ENCODE measurements around the gene FOXF1.

Gene FOXF1

DNA sequence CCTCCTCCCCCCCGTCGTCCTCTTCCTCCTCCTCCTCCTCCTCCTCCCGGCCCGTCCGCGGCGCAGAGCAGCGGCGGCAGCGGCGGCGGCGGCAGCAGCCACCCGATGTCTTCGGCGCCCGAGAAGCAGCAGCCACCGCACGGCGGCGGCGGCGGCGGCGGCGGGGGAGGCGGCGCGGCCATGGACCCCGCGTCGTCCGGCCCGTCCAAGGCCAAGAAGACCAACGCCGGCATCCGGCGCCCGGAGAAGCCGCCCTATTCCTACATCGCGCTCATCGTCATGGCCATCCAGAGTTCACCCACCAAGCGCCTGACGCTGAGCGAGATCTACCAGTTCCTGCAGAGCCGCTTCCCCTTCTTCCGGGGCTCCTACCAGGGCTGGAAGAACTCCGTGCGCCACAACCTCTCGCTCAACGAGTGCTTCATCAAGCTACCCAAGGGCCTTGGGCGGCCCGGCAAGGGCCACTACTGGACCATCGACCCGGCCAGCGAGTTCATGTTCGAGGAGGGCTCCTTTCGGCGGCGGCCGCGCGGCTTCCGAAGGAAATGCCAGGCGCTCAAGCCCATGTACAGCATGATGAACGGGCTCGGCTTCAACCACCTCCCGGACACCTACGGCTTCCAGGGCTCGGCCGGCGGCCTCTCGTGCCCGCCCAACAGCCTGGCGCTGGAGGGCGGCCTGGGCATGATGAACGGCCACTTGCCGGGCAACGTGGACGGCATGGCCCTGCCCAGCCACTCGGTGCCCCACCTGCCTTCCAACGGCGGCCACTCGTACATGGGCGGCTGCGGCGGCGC lies at the start of gene FOXF1:
Gene FOXF1, plus strand, starts transcription at position 63 of the 797 bp plus-strand sequence. Its CDS starts 43 bp downstream, at position 106.
- DNase-seq (ENCODE audit: low read depth, low spot score): no peak
- H3K27ac ChIP-seq: no peak within 1 kb of the TSS

DNA sequence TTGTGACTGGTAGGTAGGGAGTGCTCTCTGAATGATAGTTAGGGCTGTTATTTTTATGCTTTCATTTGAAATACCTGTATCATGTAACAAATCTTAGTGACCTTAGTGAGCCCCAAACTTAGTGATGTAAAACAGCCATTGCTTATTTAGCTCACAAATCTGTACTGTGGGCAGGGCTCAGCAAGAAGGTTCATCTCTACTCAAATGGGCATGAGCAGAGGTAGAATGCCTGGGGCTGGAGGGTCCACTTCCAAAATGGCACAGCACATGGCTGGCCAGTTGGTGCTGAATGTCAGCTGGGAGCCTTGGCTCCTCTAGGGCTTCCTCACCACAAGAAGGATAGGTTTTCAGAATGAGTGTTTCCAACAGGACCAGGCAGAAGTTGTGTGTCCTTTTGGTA lies 49.3 kb upstream of the FOXF1 start:
- no peak overlapping the region for H3K27ac ChIP-seq
- DNase-seq (ENCODE audit: low read depth, low spot score): no peak

DNA sequence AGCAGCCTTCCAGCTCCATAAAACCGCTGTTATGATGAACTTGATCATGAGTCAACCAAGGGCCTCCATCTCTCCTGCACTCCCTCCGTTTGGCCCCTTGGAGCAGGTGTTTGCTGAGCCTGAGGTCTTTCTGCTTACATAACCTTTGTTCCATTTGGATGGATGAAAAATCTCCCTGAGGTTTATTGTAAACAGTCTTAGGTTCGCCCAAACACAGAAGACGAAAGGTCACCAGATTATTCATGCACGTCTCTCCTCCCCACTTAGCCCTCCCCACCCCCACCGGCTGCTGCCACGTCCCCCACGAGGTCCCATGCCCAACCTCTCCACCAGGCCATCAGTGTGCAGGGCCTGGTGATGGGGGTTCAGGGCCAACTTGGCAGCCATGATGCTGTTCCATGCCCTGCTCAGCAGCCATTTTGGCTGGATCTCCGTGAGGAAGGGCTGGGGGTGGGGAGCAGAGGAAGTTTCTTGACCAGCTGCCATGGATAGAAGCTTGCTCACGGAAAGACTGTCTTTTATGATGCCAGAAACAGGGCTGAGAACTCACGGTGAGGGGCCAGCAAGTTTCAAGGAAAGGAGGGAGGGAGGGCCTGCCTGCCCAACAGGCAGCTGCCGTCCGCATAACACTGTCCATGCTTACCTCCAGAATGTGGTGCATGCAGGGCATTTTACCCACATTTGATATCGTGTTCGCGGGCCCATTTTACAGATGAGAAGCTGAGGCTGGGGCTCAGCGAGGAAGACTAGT lies 47.8 kb upstream of the FOXF1 start:
- DNase-seq (ENCODE audit: low read depth, low spot score): no peak

DNA sequence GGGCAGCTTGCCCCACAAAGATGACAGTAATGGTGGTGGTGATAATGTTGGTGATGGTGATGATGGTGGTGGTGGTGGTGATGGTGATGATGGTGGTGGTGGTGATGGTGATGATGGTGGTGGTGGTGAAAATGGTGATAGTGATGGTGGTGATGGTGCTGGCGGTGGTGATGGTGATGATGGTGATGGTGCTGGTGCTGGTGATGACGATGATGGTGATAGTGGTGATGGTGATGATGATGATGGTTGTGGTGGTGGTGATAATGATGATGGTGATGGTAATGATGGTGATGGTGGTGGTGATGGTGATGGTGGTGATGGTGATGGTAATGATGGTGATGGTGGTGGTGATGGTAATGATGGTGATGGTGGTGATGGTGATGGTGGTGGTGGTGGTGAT lies 46.3 kb upstream of the FOXF1 start:
- no peak for DNase-seq (ENCODE audit: low read depth, low spot score)
- H3K27ac ChIP-seq: no peak overlapping the region

More for the DNA sequence above, 47.8 kb upstream of the FOXF1 start:
- H3K27ac ChIP-seq: no peak overlapping the region

DNA sequence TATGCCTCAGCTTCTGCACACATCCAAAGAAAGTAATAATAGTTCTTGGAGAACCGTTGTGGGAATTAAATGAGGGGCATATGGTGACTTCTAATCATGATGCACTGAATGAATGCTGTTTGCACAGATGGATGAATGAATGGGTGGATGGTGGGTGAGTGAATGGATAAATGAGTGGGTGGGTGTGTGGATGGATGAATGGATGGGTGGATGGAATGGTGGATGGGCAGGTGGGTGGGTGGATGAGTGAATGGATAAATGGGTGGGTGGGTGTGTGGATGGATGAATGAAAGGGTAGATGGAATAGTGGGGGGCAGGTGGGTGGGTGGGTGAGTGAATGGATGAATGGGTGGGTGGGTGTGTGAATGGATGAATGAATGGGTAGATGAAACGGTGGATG lies 44.9 kb upstream of the FOXF1 start:
- DNase-seq (ENCODE audit: low read depth, low spot score): no peak
- no peak overlapping the region for H3K27ac ChIP-seq

DNA sequence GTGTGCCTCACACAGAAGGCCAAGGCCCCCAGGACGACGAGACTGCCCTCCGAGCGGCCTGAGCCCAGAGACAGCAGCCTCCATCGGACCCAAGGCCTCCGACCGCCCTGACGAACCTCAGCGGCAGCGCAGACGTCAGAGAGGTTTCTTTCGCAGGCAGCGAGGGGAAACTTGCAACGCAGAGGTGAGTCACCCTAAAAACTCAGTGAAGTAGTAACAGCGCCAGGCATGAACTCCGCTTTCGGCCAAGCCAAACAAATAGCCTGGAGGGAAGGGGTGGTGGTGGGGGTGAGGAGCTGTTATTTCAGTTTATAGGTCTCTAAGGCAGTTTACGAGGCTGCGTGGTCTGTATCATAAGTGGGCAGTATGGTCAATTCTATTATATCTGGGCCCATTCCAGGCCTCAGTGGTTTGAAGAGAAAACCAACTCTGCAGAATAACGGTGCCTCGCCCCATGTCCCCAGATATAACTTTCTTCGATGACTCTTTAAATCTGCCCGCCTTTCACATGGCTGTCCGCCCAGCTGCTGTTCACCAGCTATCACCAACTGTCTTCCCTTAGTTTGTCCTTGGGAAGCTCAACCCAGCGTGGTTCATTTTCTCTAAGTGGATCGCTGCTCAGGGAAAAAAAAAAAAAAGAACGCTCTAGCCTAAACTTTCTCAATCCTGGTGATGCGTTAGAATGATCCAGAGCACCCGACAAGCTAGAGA lies 43.5 kb upstream of the FOXF1 start:
- DNase-seq (ENCODE audit: low read depth, low spot score): no peak
- H3K27ac ChIP-seq: no peak overlapping the region

DNA sequence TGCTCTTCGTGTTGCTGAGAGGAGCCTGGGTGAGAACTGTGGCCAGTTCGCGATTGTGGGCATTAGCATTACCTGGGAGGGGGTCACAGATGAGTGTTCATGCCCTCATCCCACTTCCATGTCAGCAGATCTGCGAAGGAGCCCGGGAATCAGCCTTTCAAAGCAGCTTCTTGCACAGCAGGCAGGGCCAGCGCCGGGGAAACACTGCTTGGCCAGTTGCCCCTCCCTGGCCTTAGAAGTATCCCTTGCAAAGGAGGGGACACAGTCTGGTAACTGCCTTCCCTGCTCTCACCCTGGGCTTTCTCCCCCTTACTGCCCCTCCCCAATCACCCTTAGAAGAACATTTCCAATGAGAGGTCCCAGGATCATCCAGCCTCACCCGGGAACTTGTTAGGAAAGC lies 42.8 kb upstream of the FOXF1 start:
- DNase-seq (ENCODE audit: low read depth, low spot score): no peak

DNA sequence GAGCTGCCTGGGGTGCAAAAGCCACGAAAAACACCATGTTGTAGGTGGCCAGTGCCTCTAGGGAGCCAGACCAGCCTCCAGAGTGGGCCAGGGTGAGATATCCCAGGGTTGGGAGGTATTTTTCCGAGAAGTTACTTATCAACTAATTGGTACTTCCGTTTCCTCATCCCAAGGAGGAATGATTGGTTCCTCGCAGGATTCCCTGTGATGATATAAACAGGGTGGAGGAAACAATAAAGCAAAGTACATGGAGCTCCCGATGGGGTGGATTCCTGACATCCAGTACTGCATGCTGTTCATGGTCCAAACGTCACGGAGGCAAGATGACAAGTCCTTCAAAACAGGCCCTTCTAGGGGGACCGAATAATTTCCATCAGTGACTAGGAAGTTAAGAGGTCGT lies 39.4 kb upstream of the FOXF1 start:
- no peak for DNase-seq (ENCODE audit: low read depth, low spot score)
- H3K27ac ChIP-seq: no peak overlapping the region

More for the DNA sequence above, 42.8 kb upstream of the FOXF1 start:
- no peak overlapping the region for H3K27ac ChIP-seq

DNA sequence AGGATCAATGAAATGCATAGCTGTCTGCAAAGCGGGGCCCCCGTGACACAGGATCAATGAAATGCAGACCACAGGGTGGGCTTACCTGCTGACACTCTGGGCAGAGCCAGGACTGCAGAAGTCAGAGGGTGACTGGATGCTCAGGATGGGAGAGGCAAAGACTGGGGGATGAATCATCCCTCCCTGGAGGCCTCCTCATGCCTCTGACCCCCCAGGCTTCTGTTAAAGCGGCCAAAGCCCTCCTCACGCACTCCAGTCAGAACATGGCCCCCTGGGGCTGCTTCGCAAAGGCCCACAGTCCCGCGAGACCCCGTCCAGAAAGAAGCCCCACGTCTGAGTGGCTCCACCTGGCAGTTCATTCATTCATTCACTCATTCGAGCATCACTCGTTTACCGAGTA lies 38.4 kb upstream of the FOXF1 start:
- H3K27ac ChIP-seq: no peak overlapping the region
- no peak for DNase-seq (ENCODE audit: low read depth, low spot score)

DNA sequence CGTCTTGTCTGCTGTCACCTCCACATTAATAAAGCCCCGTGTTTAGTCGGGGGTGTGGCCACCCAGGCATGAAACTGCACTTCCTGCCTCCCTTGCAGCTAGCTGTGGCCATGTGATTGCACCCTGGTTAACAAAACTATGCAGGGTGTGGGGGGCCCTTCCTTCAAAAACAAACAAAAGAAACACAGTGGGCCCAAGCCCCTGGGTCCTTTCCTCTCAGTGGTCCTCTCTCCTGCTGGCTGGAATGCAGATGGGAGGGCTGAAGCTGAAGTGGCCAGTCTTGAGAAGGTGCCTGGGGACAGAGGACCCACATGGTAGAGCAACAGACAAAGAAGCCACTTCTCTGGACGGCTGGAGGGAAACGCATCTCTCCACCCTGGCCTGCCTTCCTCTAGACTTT lies 38.0 kb upstream of the FOXF1 start:
- DNase-seq (ENCODE audit: low read depth, low spot score): no peak

DNA sequence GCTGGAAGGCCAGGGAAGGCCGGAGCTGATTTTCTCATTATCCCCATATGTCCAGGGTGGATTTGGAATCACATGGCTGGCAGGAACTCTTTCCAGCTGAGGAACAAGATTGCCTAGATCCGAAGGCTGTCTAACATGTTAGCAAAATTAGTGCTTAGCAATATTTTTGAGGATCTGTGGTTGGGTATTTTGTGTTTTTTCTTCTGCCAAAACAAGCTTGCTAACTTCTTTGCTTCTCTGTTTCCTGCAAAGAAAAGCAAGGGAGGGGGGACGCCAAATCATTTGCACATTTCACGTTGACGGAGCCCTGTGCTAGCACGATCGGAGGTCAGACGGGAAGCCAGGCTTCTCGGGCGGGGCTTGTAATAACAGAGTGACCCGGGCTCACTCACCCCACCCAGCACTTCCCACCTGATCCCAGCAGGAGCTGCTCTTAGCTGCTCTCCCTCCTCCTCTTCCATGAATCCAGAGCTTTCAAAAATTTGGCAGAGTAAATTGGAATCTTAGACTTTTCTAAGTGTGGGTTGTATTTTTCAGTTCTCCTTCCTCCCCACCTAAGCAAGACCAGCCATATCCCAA lies 33.3 kb upstream of the FOXF1 start:
- H3K27ac ChIP-seq: no peak overlapping the region
- no peak for DNase-seq (ENCODE audit: low read depth, low spot score)

More for the DNA sequence above, 38.0 kb upstream of the FOXF1 start:
- no peak overlapping the region for H3K27ac ChIP-seq

DNA sequence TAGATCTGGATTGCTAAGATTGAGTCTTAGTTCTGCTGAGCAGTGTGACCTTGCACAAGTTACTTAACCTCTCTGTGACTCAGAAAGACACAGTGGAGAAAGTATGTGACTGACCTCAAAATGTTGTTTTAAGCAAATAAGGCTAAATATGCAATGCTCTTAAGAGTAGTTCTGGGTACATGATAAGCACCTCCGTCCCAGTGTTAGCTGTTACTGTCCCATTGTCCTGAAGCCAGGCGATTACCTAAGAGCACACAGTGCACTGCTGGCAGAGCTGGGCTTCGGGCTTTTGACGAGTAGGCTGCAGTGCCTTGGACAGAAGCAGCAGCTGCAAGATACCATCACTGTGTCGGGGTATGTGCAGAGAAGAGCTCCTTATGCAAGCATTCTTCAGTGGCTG lies 32.7 kb upstream of the FOXF1 start:
- DNase-seq (ENCODE audit: low read depth, low spot score): no peak
- H3K27ac ChIP-seq: no peak overlapping the region

DNA sequence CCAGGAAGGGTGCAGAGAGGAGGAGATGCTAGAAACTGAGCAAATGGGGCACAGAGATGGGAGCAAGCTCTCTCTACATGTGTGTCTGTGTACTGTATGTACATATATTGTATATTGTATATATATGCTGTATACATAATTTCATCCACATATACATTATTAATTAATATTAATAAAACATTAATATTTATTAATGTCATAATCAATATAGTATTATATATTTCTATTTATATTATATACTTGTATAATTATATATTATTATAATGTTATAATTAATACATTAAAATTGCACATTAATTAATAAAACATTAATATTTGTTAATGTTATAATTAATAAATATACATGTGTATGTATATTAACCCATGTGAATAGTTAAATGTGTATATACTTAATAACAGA lies 31.5 kb upstream of the FOXF1 start:
- H3K27ac ChIP-seq: no peak overlapping the region
- DNase-seq (ENCODE audit: low read depth, low spot score): no peak

DNA sequence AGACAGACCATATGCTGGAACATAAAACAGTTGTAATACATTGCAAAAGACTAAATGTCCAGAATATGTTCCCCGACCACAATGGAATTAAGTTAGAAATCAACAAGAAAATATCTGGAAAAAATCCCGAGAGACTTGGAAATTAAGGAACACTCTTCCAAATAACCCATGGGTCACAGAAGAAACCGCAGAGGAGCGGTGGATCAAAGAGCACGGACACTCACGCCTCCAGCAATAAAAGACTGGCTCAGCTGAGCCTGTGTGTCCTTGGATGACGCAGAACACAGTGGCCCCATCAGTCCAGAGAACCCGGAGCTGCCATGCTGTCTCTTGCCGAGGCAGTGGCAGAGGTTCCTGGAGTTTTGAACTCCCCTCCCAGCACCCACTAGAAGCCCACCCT lies 30.9 kb upstream of the FOXF1 start:
- H3K27ac ChIP-seq: no peak overlapping the region
- no peak for DNase-seq (ENCODE audit: low read depth, low spot score)

DNA sequence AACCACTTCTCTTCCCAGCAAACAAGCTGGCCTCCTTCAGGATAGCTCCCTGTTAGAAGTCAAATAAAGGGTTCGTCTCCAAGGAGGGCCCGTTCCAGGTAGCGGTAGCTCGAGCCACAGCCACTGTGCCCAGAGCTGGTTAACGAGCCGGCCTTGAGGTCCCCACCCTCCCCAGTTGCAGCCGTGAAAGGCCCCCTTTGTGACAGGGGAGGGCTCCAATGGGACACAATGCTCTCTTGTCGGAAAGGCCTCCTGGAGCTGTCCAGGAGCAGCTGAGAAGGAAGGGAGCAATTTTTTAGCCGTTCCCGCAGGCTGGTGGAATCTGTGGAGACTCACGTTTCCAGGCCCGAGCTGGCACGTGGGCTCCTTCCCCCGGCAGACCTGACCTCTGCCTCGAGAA lies 29.9 kb upstream of the FOXF1 start:
- no peak overlapping the region for H3K27ac ChIP-seq

DNA sequence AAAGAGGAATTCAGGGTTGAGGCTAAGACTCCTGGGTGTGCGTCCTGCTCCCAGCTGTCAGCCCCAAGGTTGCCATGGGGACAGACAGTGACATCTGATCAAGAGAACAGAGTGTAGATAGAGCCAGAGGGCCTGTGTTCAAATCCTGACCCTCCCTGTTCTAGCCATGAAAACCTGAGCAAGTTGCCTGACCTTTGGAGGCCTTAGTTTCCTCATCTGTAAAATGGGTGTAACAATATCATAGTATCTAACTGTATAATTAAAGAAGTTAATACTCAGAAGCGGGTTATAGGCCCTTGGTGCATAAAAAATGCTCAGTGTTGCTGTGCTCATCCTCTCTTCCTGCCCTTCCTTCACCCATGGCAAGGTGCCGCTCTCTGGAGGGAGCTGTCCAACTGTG lies 28.7 kb upstream of the FOXF1 start:
- H3K27ac ChIP-seq: no peak overlapping the region
- DNase-seq (ENCODE audit: low read depth, low spot score): no peak

More for the DNA sequence above, 29.9 kb upstream of the FOXF1 start:
- no peak for DNase-seq (ENCODE audit: low read depth, low spot score)

DNA sequence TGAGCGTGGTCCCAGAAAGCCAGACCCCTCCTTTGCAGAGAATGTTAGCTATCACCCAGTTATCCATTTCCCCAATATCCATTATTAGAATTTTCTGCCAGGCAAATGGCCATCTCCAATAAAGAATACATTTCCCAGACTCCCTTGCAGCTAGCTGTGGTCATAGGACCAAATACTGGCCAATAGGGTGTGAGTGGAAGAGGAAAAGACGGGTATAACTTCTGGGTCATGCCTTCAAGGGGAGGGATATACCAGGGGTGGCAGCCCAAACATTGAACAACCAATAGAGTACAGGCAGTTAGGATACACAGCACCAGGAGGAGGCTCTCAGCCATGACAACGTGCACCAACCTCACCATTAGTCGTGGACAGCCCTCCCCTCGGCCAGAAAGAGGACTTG lies 26.1 kb upstream of the FOXF1 start:
- no peak overlapping the region for H3K27ac ChIP-seq
- DNase-seq (ENCODE audit: low read depth, low spot score): no peak

DNA sequence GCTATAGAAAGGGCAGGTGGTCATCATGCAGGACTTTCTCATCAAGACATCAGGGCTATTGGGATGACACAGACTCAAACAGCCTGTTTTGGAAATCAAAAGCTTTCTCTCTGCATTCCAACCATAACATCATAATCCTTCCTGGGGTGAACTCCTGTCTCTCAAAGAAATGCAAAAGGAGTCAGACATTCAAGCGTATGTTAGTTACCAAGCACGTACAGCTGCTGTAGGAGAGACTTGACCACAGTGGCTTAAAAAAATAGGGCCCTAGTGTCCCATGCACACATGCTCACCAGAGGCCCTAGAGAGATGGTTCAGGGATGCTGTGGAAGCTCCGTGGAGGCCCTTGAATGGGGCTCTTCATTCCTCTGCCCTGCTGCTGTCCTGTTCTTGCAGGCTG lies 24.6 kb upstream of the FOXF1 start:
- H3K27ac ChIP-seq: no peak overlapping the region
- DNase-seq (ENCODE audit: low read depth, low spot score): no peak

DNA sequence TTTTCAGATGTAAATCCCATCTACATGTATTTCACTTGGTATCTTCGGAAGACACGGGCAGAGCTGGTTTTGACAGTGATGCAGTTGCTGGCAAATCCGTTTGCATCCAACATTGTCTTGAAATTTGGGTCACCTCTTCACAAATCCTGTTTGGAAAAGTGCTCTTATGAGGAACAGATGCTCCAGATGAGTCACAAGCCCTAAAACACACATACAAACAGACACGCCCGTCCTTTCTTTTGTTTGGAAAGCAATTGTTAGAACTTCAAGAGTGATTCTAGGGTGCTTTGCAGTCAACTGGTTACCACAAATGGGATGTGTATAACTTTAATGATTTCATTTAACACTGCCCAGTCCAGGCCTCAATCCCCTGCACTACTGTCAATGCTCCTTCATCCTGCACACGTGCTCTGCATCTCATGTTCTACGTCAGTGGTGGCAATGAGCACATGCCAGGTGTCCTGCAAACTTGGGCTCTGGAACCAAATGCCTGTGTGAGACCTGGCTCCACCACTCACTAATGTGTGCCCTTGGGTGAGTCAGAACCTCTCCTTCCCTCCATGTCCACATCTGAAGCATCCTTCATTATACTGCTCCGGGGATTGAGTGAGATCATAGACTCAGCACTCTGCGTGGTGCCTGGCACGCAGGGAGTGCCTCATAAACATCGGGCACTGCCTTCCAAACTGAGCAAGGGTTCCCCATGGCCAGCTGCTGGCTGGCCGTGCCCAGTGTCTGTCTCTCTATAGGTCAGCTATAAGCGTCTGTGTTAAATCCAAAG lies 19.3 kb upstream of the FOXF1 start:
- no peak for DNase-seq (ENCODE audit: low read depth, low spot score)
- H3K27ac ChIP-seq: no peak overlapping the region

DNA sequence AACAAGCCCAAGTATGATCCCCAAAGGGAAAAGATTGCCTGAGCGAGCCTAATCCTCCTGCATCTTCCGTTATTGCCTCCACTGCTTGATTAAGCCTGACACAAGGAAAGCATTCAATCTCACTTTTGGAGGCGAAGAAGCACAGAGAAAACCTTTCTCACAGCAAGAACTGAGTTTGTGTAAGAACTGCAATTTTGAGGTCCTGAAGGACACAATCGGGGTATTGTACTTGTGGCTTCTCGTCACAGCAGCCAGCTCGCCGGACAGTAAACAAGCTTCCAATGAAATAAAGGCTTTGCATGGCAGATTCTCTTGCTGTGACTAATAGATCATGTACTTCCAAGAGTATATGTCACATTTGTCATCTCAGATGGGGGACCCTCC lies 18.7 kb upstream of the FOXF1 start:
- H3K27ac ChIP-seq: no peak overlapping the region
- no peak for DNase-seq (ENCODE audit: low read depth, low spot score)

Measured in epithelial cell of prostate (primary cell).